SIG-M5 treated with dmso at 0.1 percent for 504 hours (cell line): ENCODE data around the gene ANKRD40.
"Not testable (repeated sequence)": the region's sequence is repeated elsewhere in the genome, so short reads cannot be mapped to it uniquely, and the experiment has no call there.

Source experiments
- DNase-seq: peaks from one replicate; lab custom pipeline; 2025; ENCODE audit not compliant: unreplicated experiment; lab: John Stamatoyannopoulos, UW

ANKRD40 gene

GRCh38 chr17:50707289-50708049 lies at the start of gene ANKRD40:
TSS of gene ANKRD40 (minus strand) at chr17:50707914. CDS start at chr17:50707654, 260 bp downstream.
- peak; percentile 94 for DNase-seq

DNA sequence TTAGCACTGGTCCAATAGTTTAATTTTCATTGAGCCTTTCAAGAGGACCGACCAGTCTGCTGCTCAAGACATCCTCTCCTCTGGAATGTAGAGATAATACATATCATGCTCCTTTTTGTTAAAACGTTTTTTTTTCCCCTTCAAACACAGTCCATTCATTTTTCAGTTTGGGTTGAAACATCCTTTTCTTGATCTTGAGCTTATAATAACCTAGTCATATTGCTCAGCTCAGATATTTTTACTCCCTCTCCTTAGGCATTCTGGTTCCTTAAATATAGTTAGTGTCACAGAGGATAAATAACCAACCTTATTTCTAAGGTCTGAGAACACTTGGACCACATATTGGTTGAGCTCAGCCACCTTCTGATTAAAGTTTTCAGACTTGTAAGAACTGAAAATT lies 46.8 kb upstream of the ANKRD40 start:
- DNase-seq: no peak

- DNase-seq: no peak
These were observed 41.5 kb upstream of the ANKRD40 start for GRCh38 chr17:50749245-50749644.

DNA sequence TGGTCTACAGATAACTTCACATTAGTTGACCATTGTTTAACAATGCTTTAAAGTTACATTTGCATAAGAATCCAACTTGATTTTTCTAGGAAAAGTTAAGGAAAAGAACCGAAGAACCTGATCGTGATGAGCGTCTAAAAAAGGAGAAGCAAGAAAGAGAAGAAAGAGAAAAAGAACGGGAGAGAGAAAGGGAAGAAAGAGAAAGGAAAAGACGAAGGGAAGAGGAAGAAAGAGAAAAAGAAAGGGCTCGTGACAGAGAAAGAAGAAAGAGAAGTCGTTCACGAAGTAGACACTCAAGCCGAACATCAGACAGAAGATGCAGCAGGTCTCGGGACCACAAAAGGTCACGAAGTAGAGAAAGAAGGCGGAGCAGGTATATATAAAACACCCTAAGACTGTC lies 37.9 kb upstream of the ANKRD40 start:
- no peak for DNase-seq

- DNase-seq: no peak
These were observed 31.4 kb upstream of the ANKRD40 start for GRCh38 chr17:50739098-50739497.

DNA sequence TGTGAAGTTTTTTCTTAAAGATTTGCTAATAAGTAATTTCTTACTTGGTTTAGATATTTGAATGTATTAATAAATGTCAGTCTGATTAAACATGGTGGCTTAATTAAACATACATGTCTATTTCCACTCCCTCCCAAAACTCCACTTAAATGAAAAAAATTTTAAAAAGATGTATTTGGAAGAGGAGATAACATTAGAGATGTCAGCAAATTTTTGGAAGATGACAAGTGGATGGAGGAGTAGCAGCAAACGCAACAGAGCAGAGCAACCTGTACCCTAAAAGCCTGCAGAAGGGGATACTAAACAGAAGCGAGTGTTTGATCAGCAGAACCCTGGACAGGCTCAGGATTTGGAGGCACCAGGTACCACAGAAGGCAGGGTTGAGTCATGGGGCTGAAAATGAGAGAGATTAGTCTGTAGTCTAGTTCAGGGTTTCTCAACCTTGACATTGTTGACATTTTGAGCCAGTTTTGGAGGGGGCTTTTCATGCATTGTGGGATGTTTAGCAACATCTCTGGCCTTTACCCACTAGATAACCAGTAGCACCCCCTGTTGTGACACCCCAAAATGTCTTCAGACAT lies 29.5 kb upstream of the ANKRD40 start:
- no peak for DNase-seq

- DNase-seq: no peak
These were observed 27.6 kb upstream of the ANKRD40 start for GRCh38 chr17:50735287-50735686.

DNA sequence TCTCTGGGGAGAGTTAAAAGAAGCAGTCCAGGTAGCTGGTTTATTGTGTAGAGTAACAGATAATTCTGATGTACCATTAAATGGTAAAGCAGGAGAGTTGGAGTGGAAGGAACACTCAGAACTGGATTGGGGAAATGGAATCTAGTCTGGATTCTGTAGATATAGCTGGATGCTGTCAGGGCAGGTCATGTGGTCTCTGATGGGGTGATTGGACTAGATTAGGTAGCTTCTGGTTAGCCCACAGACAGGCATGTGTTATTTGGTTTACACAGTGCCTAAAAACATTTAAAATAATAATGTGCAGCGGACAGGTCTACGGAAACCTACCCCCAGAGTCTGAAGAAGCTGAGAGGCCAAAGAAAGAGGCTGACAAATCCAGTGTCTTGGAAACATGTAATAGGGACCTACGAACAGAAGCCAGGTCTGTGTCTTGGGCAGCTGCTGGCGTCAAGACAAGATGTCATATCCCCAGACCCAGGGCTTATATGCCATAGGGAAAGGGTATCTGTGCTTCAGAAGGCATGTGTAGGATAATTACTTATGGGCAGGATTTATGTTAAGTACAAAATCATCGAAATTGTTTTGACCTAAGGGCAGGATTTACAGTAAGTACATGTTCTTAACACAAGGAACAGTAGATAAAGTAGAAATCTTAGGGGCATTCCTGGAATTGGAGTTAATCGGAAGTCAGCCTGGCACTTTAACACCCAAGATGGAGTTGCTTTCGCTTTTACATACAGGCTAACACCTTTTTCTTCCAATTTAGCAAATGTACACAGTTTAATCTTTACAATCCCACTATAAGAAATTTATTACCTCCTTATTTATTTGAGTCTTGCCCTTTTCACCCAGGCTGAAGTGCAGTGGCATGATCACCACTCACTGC lies 24.1 kb upstream of the ANKRD40 start:
- DNase-seq: no peak

DNA sequence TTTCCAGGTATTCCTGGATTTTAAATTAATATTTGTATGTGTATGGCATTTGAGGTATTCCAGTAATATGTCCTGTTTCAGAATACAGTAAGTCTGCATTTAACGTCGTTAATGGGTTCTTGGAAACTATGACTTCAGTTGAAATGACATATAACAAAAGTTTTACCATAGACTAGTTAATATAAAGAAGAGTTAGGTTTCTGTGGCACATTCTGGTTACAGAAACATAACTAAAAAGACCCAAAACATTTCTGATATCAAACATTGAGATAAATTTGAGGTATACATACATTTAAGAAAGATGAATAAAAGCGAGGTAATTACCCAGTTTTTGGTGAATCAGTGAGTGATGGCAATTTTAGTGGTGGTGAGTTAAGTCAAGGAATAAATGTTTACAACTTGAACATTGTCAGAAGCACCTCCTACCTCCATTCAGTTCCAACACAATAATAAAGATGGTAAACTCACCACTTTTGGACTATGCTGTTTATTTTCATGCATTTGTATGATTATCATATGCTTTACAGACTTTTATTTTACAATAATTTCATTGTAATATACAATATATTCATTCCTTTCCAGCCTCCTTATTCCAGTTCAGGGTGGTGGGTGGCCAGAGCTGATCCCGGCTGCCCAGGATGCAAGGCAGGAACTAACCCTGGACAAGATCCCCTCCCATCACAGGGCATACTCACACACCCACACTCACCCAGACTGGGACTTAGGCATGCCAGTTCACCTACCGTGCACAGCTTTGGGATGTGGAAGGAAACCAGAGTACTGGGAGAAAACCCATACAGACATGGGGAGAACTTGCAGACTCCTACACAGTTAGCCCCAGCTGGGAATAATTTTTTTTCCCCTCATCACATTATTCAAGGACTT lies 21.4 kb upstream of the ANKRD40 start:
- no peak for DNase-seq

DNA sequence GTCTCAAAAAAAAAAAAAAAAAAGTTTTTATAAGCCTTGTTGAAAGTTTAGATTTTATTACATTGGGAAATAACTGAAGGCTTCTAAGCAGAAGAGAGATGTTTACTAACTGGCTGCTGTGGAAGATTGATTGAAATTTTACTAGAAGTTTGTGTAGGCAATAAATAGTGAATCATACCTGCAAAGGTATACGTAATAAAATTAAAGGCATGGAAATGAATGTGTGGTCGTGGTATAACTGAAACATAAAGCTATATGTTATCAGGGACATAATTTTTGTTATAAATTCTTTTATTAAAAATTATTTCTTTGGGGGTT lies 20.4 kb upstream of the ANKRD40 start:
- no peak for DNase-seq

DNA sequence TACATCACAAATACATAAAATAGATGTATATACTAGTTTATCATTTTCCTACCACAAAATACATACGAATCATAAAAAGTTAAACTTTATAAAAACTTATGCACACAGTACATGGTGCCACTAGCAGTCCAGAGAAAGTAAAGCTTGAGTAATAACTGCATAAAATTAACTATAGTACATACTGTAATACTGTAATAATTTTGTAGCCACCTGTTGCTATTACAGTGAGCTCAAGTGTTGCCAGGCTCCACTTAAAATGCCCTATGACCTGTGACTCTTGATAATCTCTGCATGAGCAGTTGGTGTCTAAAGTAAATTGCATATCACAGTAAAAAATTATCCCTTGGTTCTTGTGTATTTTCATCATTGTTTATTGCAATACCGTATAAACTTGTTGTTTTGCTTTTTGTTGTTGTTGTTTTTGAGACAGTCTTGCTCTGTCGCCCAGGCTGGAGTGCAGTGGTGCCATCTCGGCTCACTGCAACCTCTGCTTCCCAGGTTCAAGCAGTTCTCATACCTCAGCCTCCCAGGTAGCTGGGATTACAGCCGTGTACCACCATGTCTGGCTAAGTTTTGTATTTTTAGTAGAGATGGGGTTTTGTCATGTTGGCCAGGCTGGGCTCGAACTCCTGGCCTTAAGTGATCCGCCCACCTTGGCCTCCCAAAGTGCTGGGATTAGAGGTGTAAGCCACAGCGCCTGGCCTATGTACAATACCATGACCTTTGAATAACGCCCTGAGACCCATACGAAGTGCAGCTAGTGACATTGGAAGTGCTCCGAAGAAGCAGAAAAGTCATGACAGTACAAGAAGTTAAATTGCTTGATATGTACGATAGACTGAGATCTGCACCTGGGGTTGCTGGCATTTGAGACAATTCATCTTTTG lies 18.3 kb upstream of the ANKRD40 start:
- no peak for DNase-seq

GRCh38 chr17:50724622-50725021 lies 16.9 kb upstream of the ANKRD40 start:
- not testable (repeated sequence) for DNase-seq

- no peak for DNase-seq
These were observed 15.0 kb upstream of the ANKRD40 start for GRCh38 chr17:50722746-50723145.

- DNase-seq: peak; percentile 46
These were observed 13.7 kb upstream of the ANKRD40 start for GRCh38 chr17:50721194-50722010.

GRCh38 chr17:50719924-50720794 lies 12.4 kb upstream of the ANKRD40 start:
- no peak for DNase-seq

DNA sequence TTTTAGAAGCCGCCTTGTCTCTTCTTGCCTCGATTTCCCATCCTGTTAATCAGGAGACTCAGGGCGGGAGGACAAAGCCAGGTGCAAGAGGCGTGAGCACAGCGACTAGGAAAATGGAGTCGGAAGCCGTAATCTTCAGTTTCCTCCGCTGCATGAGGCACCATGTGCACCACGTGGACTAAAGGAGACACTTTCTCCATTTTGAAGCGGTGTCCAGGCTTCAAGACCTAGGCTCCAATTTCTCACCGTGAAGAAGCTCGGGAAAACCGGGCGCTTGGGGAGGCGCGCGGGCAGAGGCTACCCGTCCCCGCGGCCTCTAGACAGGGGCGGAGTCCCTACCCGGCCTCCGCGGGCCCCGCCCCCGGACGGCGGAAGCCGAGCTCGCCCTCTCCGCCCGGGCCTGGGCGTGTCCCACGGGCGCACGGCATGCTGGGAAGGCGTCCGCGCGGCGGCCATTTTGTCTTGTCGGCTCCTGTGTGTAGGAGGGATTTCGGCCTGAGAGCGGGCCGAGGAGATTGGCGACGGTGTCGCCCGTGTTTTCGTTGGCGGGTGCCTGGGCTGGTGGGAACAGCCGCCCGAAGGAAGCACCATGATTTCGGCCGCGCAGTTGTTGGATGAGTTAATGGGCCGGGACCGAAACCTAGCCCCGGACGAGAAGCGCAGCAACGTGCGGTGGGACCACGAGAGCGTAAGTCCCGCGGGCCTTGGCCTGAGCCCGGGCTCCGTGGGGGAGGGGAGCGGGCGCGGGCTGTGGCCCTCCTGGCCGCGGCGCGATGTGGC lies 11.6 kb upstream of the ANKRD40 start, which contains the start of gene LUC7L3:
Gene LUC7L3 (plus strand): TSS at position 460 of the 780 bp plus-strand sequence. CDS start 130 bp downstream, at position 590.
- peak; percentile 90 for DNase-seq

- no peak for DNase-seq
These were observed 7.8 kb upstream of the ANKRD40 start for GRCh38 chr17:50715471-50715870.
